IMR-90 (cell line): ENCODE measurements around the gene GRIK1. TPM values are rescaled to one million over a fixed set of nuclear protein-coding genes. Genes with fewer than 3 reads are reported as not detected.

Source experiments
- ATAC-seq: fragments of 200-7000 bp; cut with Tn5 transposase; 2 replicates; pipeline ENCODE4 v1.9.1; 2020; ENCODE audit warnings: low read depth, mild to moderate bottlenecking, moderate library complexity
- BruUV-seq: library from RNA; stranded (reverse); fragments of 400-500 nt; replicated peaks from 2 replicates; lab custom pipeline; 2021; lab: Mats Ljungman, UMichigan
- CTCF ChIA-PET: fragments of 300-600 bp; formaldehyde crosslinking; extraction: SDS; loops from one replicate; lab custom pipeline; 2021; ENCODE audit warnings: antibody characterized with exemption; lab: Yijun Ruan, JAX
- POLR2A ChIA-PET: fragments of 300-600 bp; sonication (Branson Sonifier 250); formaldehyde crosslinking; loops from one replicate; lab custom pipeline; 2022; ENCODE audit warnings: antibody characterized with exemption; ENCODE audit not compliant: unreplicated experiment; lab: Charles Lee
- DNase-seq: peaks from one replicate; pipeline ENCODE4 v3.0.0; 2013
- H2AFZ ChIP-seq: replicated peaks from 2 replicates; pipeline ENCODE3; 2013; ENCODE audit warnings: low read length, mild to moderate bottlenecking; ENCODE audit not compliant: poor library complexity
- H2AK5ac ChIP-seq: 2 replicates; pipeline ENCODE4 v1.6.1; 2013; ENCODE audit warnings: low read depth, low read length, inconsistent platforms
- H2AK9ac ChIP-seq: replicated peaks from 2 replicates; pipeline ENCODE3; 2013; ENCODE audit warnings: mild to moderate bottlenecking, low read depth, low read length, moderate library complexity; ENCODE audit not compliant: poor library complexity
- H2BK120ac ChIP-seq: 2 replicates; pipeline ENCODE4 v1.6.1; 2013; ENCODE audit warnings: low read depth, low read length, inconsistent platforms
- H2BK15ac ChIP-seq: 3 replicates; pipeline ENCODE4 v1.6.1; 2013; ENCODE audit warnings: low read depth, low read length, inconsistent platforms
- H2BK20ac ChIP-seq: 2 replicates; pipeline ENCODE4 v1.6.1; 2013; ENCODE audit warnings: low read depth, mild to moderate bottlenecking, inconsistent platforms, low read length, moderate library complexity
- H2BK5ac ChIP-seq: 2 replicates; pipeline ENCODE4 v1.6.1; 2013; ENCODE audit warnings: mild to moderate bottlenecking, low read depth, low read length, inconsistent platforms; ENCODE audit not compliant: poor library complexity, severe bottlenecking
- H3K14ac ChIP-seq: replicated peaks from 2 replicates; pipeline ENCODE4 v1.6.1; 2013; ENCODE audit warnings: low read depth, low read length, inconsistent platforms
- H3K18ac ChIP-seq: 2 replicates; pipeline ENCODE4 v1.6.1; 2013; ENCODE audit warnings: low read depth, low read length, control low read depth
- H3K23ac ChIP-seq: 2 replicates; pipeline ENCODE4 v1.6.1; 2013; ENCODE audit warnings: low read depth, low read length, inconsistent platforms
- H3K27ac ChIP-seq: 2 replicates; pipeline ENCODE4 v1.5.1; 2013; ENCODE audit warnings: mild to moderate bottlenecking, control low read depth, low read length; ENCODE audit not compliant: insufficient read depth
- H3K27me3 ChIP-seq: 2 replicates; pipeline ENCODE4 v1.6.1; 2013; ENCODE audit warnings: low read length; ENCODE audit not compliant: control insufficient read depth, insufficient read depth
- H3K36me3 ChIP-seq: 2 replicates; pipeline ENCODE4 v1.6.1; 2013; ENCODE audit warnings: low read length, mixed read lengths; ENCODE audit not compliant: control insufficient read depth, insufficient read depth
- H3K4ac ChIP-seq: 2 replicates; pipeline ENCODE4 v1.6.1; 2013; ENCODE audit warnings: low read depth, low read length, inconsistent platforms
- H3K4me1 ChIP-seq: 2 replicates; pipeline ENCODE4 v1.6.1; 2013; ENCODE audit warnings: low read length, mixed read lengths; ENCODE audit not compliant: control insufficient read depth, insufficient read depth
- H3K4me2 ChIP-seq: 2 replicates; pipeline ENCODE4 v1.6.1; 2013; ENCODE audit warnings: low read depth, mild to moderate bottlenecking, control low read depth, low read length, moderate library complexity
- H3K4me3 ChIP-seq: 2 replicates; pipeline ENCODE4 v1.5.1; 2013; ENCODE audit warnings: low read depth, mild to moderate bottlenecking, control low read depth, low read length, moderate library complexity; ENCODE audit not compliant: insufficient read depth
- H3K56ac ChIP-seq: 2 replicates; pipeline ENCODE4 v1.6.1; 2013; ENCODE audit warnings: low read length, inconsistent platforms; ENCODE audit not compliant: insufficient read depth; ENCODE audit errors: extremely low read depth
- H3K79me1 ChIP-seq, 2 experiments: 2 replicates each; pipeline ENCODE4 v1.6.1; 2013; ENCODE audit warnings: low read length in 2 of 2, inconsistent platforms in 1 of 2, low read depth in 1 of 2
- H3K9ac ChIP-seq: 2 replicates; pipeline ENCODE4 v1.6.1; 2013; ENCODE audit warnings: low read depth, low read length, control low read depth
- H3K9me1 ChIP-seq: 2 replicates; pipeline ENCODE4 v1.6.1; 2013; ENCODE audit warnings: low read length, inconsistent platforms; ENCODE audit not compliant: insufficient read depth
- H3K9me3 ChIP-seq: 2 replicates; pipeline ENCODE4 v1.6.1; 2013; ENCODE audit warnings: low read length; ENCODE audit not compliant: control insufficient read depth, insufficient read depth
- H4K20me1 ChIP-seq: 2 replicates; pipeline ENCODE4 v1.6.1; 2013; ENCODE audit warnings: low read length, inconsistent platforms; ENCODE audit not compliant: insufficient read depth
- H4K5ac ChIP-seq: 2 replicates; pipeline ENCODE4 v1.6.1; 2013; ENCODE audit warnings: mild to moderate bottlenecking, low read depth, low read length, control low read depth
- H4K8ac ChIP-seq, 2 experiments: 2 replicates each; pipeline ENCODE4 v1.6.1; 2013; ENCODE audit warnings: low read depth in 2 of 2, low read length in 2 of 2, control low read depth in 1 of 2, inconsistent platforms in 1 of 2
- H4K91ac ChIP-seq: 2 replicates; pipeline ENCODE4 v1.6.1; 2013; ENCODE audit warnings: low read depth, low read length, inconsistent platforms; ENCODE audit not compliant: insufficient read depth
- BHLHE40 ChIP-seq: fragments of 150-350 bp; IDR thresholded peaks from 2 replicates; pipeline ENCODE4 v1.6.1; 2016; ENCODE audit warnings: mild to moderate bottlenecking, low read depth, low read length
- CEBPB ChIP-seq: IDR thresholded peaks from 2 replicates; pipeline ENCODE4 v1.6.1; 2012; ENCODE audit warnings: low read depth, low read length, improper control_type of control experiment
- CHD1 ChIP-seq: IDR thresholded peaks from 2 replicates; pipeline ENCODE4 v1.6.1; 2012; ENCODE audit warnings: low read depth, low read length, improper control_type of control experiment
- CTCF ChIP-seq: conservative IDR thresholded peaks from 2 replicates; pipeline ENCODE4 v1.5.1; 2012; ENCODE audit warnings: mild to moderate bottlenecking, low read depth, low read length, improper control_type of control experiment
- ELK1 ChIP-seq: fragments of 150-350 bp; IDR thresholded peaks from 2 replicates; pipeline ENCODE4 v1.6.1; 2016; ENCODE audit warnings: low read depth, mild to moderate bottlenecking, low read length, moderate library complexity, borderline replicate concordance
- FOS ChIP-seq: fragments of 150-350 bp; IDR thresholded peaks from 2 replicates; pipeline ENCODE4 v1.6.1; 2016; ENCODE audit warnings: low read depth, low read length
- MAFK ChIP-seq: IDR thresholded peaks from 2 replicates; pipeline ENCODE4 v1.6.1; 2012; ENCODE audit warnings: low read depth, low read length, improper control_type of control experiment
- MAZ ChIP-seq: IDR thresholded peaks from 2 replicates; pipeline ENCODE4 v1.6.1; 2012; ENCODE audit warnings: low read depth, mild to moderate bottlenecking, low read length, improper control_type of control experiment, moderate library complexity, borderline replicate concordance
- MXI1 ChIP-seq: IDR thresholded peaks from 2 replicates; pipeline ENCODE4 v1.6.1; 2012; ENCODE audit warnings: low read depth, mild to moderate bottlenecking, low read length, moderate library complexity, borderline replicate concordance
- NFE2L2 ChIP-seq: fragments of 150-350 bp; IDR thresholded peaks from 2 replicates; pipeline ENCODE4 v1.6.1; 2016; ENCODE audit warnings: low read depth, mild to moderate bottlenecking, low read length
- POLR2A ChIP-seq: IDR thresholded peaks from 2 replicates; pipeline ENCODE4 v1.6.1; 2012; ENCODE audit warnings: mild to moderate bottlenecking, low read depth, low read length
- RAD21 ChIP-seq: IDR thresholded peaks from 2 replicates; pipeline ENCODE4 v1.6.1; 2012; ENCODE audit warnings: low read length, improper control_type of control experiment
- RCOR1 ChIP-seq: IDR thresholded peaks from 2 replicates; pipeline ENCODE4 v1.6.1; 2012; ENCODE audit warnings: mild to moderate bottlenecking, low read length, improper control_type of control experiment; ENCODE audit not compliant: insufficient replicate concordance
- RFX5 ChIP-seq: IDR thresholded peaks from 2 replicates; pipeline ENCODE4 v1.8.0; 2012; ENCODE audit warnings: low read depth, mild to moderate bottlenecking, low read length, moderate library complexity
- SMC3 ChIP-seq: fragments of 150-350 bp; IDR thresholded peaks from 2 replicates; pipeline ENCODE4 v1.6.1; 2016; ENCODE audit warnings: low read depth, mild to moderate bottlenecking, antibody characterized with exemption, low read length, moderate library complexity
- USF2 ChIP-seq: fragments of 150-350 bp; IDR thresholded peaks from 2 replicates; pipeline ENCODE4 v1.6.1; 2017; ENCODE audit warnings: mild to moderate bottlenecking, antibody characterized with exemption, low read length, low read depth
- WGBS, 2 experiments: methylation state at CpG; one replicate each; pipeline versions ENCODE4 v1.1.5 to v1.1.7; 2013; ENCODE audit warnings: missing lambda C conversion rate in 2 of 2; ENCODE audit not compliant: insufficient read length in 1 of 2; ENCODE audit errors: extremely low coverage in 2 of 2; 5-methylcytosine and 5-hydroxymethylcytosine counted together
- dilution Hi-C: fragments of 300-500 bp; cut with HindIII; formaldehyde crosslinking; loops from one replicate; pipeline ENCODE4 v1.14.3; 2018; ENCODE audit warnings: low sequenced_read_pairs; ENCODE audit not compliant: unreplicated experiment
- in situ Hi-C: fragments of 300-500 bp; cut with MboI; formaldehyde crosslinking; loops from 3 replicates; pipeline ENCODE4 v1.14.3; 2019; ENCODE audit warnings: low sequenced_read_pairs, inconsistent platforms, mixed read lengths
- intact Hi-C: fragments of 100-400 bp; cut with micrococcal nuclease; formaldehyde crosslinking; loops from 2 replicates; pipeline ENCODE4 v1.10.0; 2022
- polyA plus RNA-seq, 3 experiments: library from polyadenylated mRNA; depleted of rRNA; stranded (reverse); fragments of >200 nt; gene quantifications; 2 replicates each; pipeline ENCODE4 v1.2.3, GENCODE V29; 2012; ENCODE audit warnings: low replicate concordance in 1 of 3
- total RNA-seq: library from RNA; depleted of rRNA; stranded (reverse); fragments of >200 nt; gene quantifications from 2 replicates; pipeline ENCODE4 v1.2.3, GENCODE V29; 2012

GRIK1 gene
- total and polyA plus RNA-seq, 2 of the 4 experiments (the other 2 are of a cell fraction), result not detected

GRCh38 chr21:29753216-29753615, 186.6 kb downstream of the GRIK1 start:
- Histone ChIP-seq H3K18ac (no peak overlapping the region), H3K4me1 (no peaks in the 10 kb centered on the region), H4K20me1 (no peaks in the 10 kb centered on the region), H3K14ac (no peak overlapping the region), H3K4ac (no peak overlapping the region), H3K27ac (no peak overlapping the region), H2BK20ac (no peak overlapping the region), H3K9me3 (no peaks in the 10 kb centered on the region), H3K79me1 (no peaks in the 10 kb centered on the region), H2AK9ac (no peak overlapping the region), H3K27me3 (peaks cover 4% of the 10 kb centered on the region; the same call in 1 of the 2 replicates), H4K91ac (no peak overlapping the region), H3K9me1 (no peaks in the 10 kb centered on the region), H3K56ac (no peak overlapping the region), H3K23ac (no peak overlapping the region), H3K4me2 (no peak overlapping the region), H4K5ac (no peak overlapping the region), H3K4me3 (no peak overlapping the region), H2AFZ (no peak overlapping the region), H3K36me3 (no peaks in the 10 kb centered on the region), H2BK120ac (no peak overlapping the region), H2AK5ac (no peak overlapping the region), H4K8ac (no peak overlapping the region), H2BK5ac (no peak overlapping the region), H2BK15ac (no peak overlapping the region), H3K9ac (no peak overlapping the region)
- no TSS peak for BruUV-seq
- dilution Hi-C loops (no loop called here), in situ Hi-C loops (no loop called here), intact Hi-C loops (no loop called here)
- DNase-seq (no peak), ATAC-seq (no peak)
- CTCF ChIA-PET, result no interaction called here
- POLR2A ChIA-PET, result no interaction called here
- WGBS, 2 experiments, result no CpG with 5 or more reads among the region's 3 CpGs
- TF ChIP-seq RAD21 (no peak), CTCF (no peak), RFX5 (no peak), MAFK (no peak), ELK1 (no peak), MXI1 (no peak), BHLHE40 (no peak), FOS (no peak), RCOR1 (no peak), CHD1 (no peak), CEBPB (no peak), USF2 (no peak), NFE2L2 (no peak), POLR2A (no peak), SMC3 (no peak), MAZ (no peak)
